PC-3 (cell line): ENCODE results near the gene MAN2C1.

Experiments
- EZH2 ChIP-seq: fragments of 300-600 bp; sonication (generic); IDR thresholded peaks from one replicate; pipeline ENCODE4 v1.6.1; 2017; ENCODE audit warnings: antibody characterized with exemption, mild to moderate bottlenecking, low read length; ENCODE audit not compliant: unreplicated experiment
- TF ChIP-seq, protein P1 (sequence below): fragments of 300-600 bp; sonication (generic); conservative IDR thresholded peaks from 2 replicates; pipeline ENCODE4 v1.5.1; 2017; ENCODE audit warnings: antibody characterized with exemption, low read depth, mild to moderate bottlenecking, low read length

DNA sequence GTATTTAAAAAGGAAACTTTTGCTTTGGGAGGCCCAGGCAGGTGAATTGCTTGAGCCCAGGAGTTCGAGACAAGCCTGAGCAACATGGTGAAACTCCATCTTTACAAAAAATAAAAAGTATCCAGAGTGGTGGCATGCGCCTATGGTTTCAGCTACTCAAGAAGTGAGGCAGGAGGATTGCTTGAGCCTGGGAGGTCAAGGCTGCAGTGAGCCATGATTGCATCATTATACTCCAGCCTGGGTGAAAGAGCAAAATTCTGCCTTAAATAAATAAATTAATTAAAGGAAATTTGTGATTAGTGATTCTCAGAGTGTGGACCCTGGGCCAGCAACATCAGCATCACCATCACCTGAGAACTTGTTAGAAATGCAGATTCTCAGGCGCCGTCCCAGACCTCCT lies 42.5 kb downstream of the MAN2C1 start:
- TF ChIP-seq, protein P1, sequence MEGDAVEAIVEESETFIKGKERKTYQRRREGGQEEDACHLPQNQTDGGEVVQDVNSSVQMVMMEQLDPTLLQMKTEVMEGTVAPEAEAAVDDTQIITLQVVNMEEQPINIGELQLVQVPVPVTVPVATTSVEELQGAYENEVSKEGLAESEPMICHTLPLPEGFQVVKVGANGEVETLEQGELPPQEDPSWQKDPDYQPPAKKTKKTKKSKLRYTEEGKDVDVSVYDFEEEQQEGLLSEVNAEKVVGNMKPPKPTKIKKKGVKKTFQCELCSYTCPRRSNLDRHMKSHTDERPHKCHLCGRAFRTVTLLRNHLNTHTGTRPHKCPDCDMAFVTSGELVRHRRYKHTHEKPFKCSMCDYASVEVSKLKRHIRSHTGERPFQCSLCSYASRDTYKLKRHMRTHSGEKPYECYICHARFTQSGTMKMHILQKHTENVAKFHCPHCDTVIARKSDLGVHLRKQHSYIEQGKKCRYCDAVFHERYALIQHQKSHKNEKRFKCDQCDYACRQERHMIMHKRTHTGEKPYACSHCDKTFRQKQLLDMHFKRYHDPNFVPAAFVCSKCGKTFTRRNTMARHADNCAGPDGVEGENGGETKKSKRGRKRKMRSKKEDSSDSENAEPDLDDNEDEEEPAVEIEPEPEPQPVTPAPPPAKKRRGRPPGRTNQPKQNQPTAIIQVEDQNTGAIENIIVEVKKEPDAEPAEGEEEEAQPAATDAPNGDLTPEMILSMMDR, result no peak
- no peak for TF ChIP-seq EZH2
